Transverse colon (tissue), 4 donors: ENCODE measurements around the gene PROSER2. TPM values are rescaled to one million over a fixed set of nuclear protein-coding genes. Genes with fewer than 3 reads are reported as not detected.

Experiments used
- DNase-seq: peaks from one replicate; pipeline ENCODE4 v3.0.0-alpha.2; 2019
- H3K27ac ChIP-seq, 4 donors: fragments of 200-600 bp; sonication (generic); 2 replicates each; pipeline ENCODE4 v1.5.1; 2016 to 2018; ENCODE audit warnings: inconsistent platforms in 4 of 4
- H3K27me3 ChIP-seq: fragments of 200-600 bp; sonication (generic); 2 replicates; pipeline ENCODE4 v1.5.1; 2017; ENCODE audit warnings: inconsistent platforms
- H3K36me3 ChIP-seq, 4 donors: fragments of 200-600 bp; sonication (generic); 2 replicates each; pipeline ENCODE4 v1.5.1; 2017 to 2019; ENCODE audit warnings: inconsistent platforms in 4 of 4
- H3K4me1 ChIP-seq, 4 donors: fragments of 200-600 bp; sonication (generic); 2 replicates each; pipeline ENCODE4 v1.5.1; 2017 to 2020; ENCODE audit warnings: inconsistent platforms in 4 of 4
- H3K4me3 ChIP-seq, 4 donors: fragments of 200-600 bp; sonication (generic); 1 replicate in 1 of 4; 2 replicates in 3 of 4; pipeline versions ENCODE4 v1.5.1 to v1.6.1; 2017 to 2019; ENCODE audit warnings: inconsistent platforms in 4 of 4
- H3K9me3 ChIP-seq, 2 donors: fragments of 200-600 bp; sonication (generic); 2 replicates each; pipeline ENCODE4 v1.5.1; 2017 to 2019; ENCODE audit warnings: inconsistent platforms in 2 of 2
- CTCF ChIP-seq, 5 experiments: fragments of 200-600 bp in 3 of 5; fragments of 450-650 bp in 2 of 5; sonication (generic) in 3 of 5; IDR thresholded peaks; 1 replicate in 2 of 5; 2 replicates in 3 of 5; pipeline ENCODE4 v1.5.1; 2016 to 2017; ENCODE audit warnings: antibody characterized with exemption in 5 of 5, inconsistent platforms in 3 of 5, mild to moderate bottlenecking in 2 of 5, moderate library complexity in 1 of 5
- EP300 ChIP-seq: sonication (generic); formaldehyde crosslinking; IDR thresholded peaks from one replicate; pipeline ENCODE4 v1.6.1; 2017; ENCODE audit warnings: antibody characterized with exemption, low read depth
- POLR2A ChIP-seq: fragments of 450-650 bp; IDR thresholded peaks from one replicate; pipeline ENCODE4 v1.6.1; 2016; ENCODE audit warnings: antibody characterized with exemption, mild to moderate bottlenecking, moderate library complexity
- POLR2AphosphoS5 ChIP-seq, 3 donors: sonication (generic); formaldehyde crosslinking; IDR thresholded peaks; one replicate each; pipeline ENCODE4 v1.6.1; 2016; ENCODE audit warnings: antibody characterized with exemption in 3 of 3
- WGBS, 2 donors: methylation state at CpG; one replicate each; pipeline ENCODE4 v1.1.5; 2018; ENCODE audit warnings: low coverage in 1 of 2; 5-methylcytosine and 5-hydroxymethylcytosine counted together
- in situ Hi-C, 4 donors: fragments of 200-750 bp; cut with MboI; loops; one replicate each; pipeline versions ENCODE4 v1.15.0 to v1.15.1; 2017; ENCODE audit warnings: low sequenced_read_pairs in 3 of 4, low pct_ligation_motif_present in 1 of 4, low pct_unique_long_range_greater_than_20kb in 1 of 4
- intact Hi-C: fragments of 100-400 bp; cut with DNase I; formaldehyde crosslinking; loops from one replicate; pipeline ENCODE4 v1.15.1; 2023; ENCODE audit warnings: low total_unique reads
- total RNA-seq, 4 donors: library from RNA; depleted of rRNA; stranded (reverse); fragments of >200 nt; gene quantifications; one replicate each; pipeline ENCODE4 v1.1.0, GENCODE V29; 2016

The PROSER2 gene
- total RNA-seq, 4 donors from 2014 or later: 4.2 to 29.2 (median 6.9) TPM

DNA sequence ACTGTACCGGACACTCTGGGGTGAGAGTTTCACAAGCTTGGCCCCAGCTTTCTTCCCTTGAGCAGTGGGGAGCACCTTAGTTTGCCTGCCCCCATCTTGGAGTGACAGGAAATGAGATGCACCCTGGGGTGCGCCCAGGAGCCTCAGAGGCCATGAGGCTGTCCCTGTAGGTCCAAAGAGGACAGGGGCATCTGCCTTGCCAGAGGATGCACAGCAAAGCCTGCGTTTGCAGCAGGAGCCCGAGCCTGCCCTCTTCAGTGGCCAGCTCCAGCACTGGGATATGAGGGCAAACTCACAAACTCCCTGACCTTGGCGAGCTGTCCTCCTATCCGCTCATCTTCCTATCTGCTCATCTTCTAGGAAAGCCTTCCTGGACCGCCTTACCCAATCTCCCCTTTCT lies 79.5 kb downstream of the PROSER2 start:
- H3K27ac ChIP-seq: no peak overlapping the region
- DNase-seq: no peak
- in situ Hi-C loops (no loop called here), intact Hi-C loops (no loop called here)
- 80 to 87% methylated on average over 1 to 7 of the region's 7 CpGs for WGBS, 2 donors
- no peaks in the 10 kb centered on the region for H3K36me3 ChIP-seq
- H3K4me1 ChIP-seq: no peaks in the 10 kb centered on the region
- no peak overlapping the region for H3K4me3 ChIP-seq
- no peaks in the 10 kb centered on the region for H3K9me3 ChIP-seq
- TF ChIP-seq EP300 (no peak), POLR2AphosphoS5 (IDR thresholded peaks at IDR 0.05) (no peak), CTCF (IDR thresholded peaks at IDR 0.05) (no peak)
- H3K27me3 ChIP-seq: no peaks in the 10 kb centered on the region

DNA sequence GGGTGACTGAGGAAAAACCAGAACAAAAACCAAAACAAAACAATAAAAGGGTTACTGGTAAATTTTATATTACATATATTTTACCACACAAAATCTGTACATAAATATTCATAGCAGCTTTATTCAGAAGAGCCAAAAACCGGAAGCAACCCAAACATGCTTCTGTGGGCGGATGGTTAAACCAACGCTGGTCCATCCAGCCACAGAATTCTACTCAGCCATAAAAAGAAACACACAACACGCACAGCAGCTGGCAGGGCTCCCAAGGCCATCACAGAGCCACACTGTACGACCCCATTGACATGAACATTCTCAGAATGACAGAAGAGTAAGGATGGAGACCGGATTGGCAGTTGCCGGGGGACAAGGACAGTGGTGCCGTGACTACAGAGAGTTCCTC lies 83.6 kb downstream of the PROSER2 start:
- H3K36me3 ChIP-seq: no peaks in the 10 kb centered on the region
- no peak for TF ChIP-seq CTCF (IDR thresholded peaks at IDR 0.05)
- H3K27ac ChIP-seq: no peak overlapping the region
- intact Hi-C loops: no loop called here
- no peaks in the 10 kb centered on the region for H3K4me1 ChIP-seq
- no peak for DNase-seq
- H3K4me3 ChIP-seq: no peak overlapping the region
- 54% methylated on average over 8 of the region's 8 CpGs; no CpG with 5 or more reads in 1 of the 2 donors for WGBS, 2 donors
- H3K27me3 ChIP-seq: no peaks in the 10 kb centered on the region
- in situ Hi-C loops: no loop called here
- H3K9me3 ChIP-seq: no peaks in the 10 kb centered on the region

- 95% methylated on average over 16 of the region's 18 CpGs; no CpG with 5 or more reads in 1 of the 2 donors for WGBS, 2 donors
- intact Hi-C loops (no loop called here), in situ Hi-C loops (no loop called here)
- Histone ChIP-seq H3K36me3 (no peaks in the 10 kb centered on the region), H3K9me3 (no peaks in the 10 kb centered on the region), H3K4me3 (no peak overlapping the region), H3K27me3 (no peaks in the 10 kb centered on the region), H3K27ac (no peak overlapping the region), H3K4me1 (no peaks in the 10 kb centered on the region)
- DNase-seq: no peak
- TF ChIP-seq POLR2AphosphoS5 (IDR thresholded peaks at IDR 0.05) (no peak), POLR2A (no peak), CTCF (IDR thresholded peaks at IDR 0.05) (no peak), EP300 (no peak)
Observed at GRCh38 chr10:11907914-11908313, 84.8 kb downstream of the PROSER2 start.

DNA sequence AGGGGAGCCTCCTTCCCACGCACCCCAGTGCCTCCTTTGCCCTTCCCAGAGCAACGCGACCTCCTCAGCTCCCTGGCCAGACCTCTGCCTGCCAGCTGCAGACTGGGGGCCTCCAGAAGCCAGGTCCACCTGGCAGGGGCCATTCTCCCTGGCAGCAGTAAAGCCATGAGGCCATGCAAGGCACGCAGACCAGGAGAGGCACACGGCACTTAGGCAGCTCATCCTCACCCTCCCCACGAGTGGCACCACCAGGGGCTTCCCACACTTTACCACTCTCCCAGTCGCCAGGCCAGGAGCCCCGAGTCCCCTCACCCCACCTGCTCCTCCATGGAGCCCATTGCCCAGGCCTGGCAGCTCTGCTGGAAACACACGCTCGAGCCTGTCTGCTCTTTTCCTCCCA lies 85.4 kb downstream of the PROSER2 start:
- in situ Hi-C loops: no loop called here
- no peak for DNase-seq
- H3K9me3 ChIP-seq: no peaks in the 10 kb centered on the region
- no peaks in the 10 kb centered on the region for H3K36me3 ChIP-seq
- TF ChIP-seq CTCF (IDR thresholded peaks at IDR 0.05): no peak
- TF ChIP-seq POLR2AphosphoS5 (IDR thresholded peaks at IDR 0.05): no peak
- TF ChIP-seq EP300: no peak
- no peak for TF ChIP-seq POLR2A
- 94% methylated on average over 10 of the region's 10 CpGs; no CpG with 5 or more reads in 1 of the 2 donors for WGBS, 2 donors
- H3K27ac ChIP-seq: no peak overlapping the region
- no peaks in the 10 kb centered on the region for H3K27me3 ChIP-seq
- no peaks in the 10 kb centered on the region for H3K4me1 ChIP-seq
- intact Hi-C loops: no loop called here
- no peak overlapping the region for H3K4me3 ChIP-seq
